ENCODE results near the gene VWA8.
"Not testable (repeated sequence)": the region's sequence is repeated elsewhere in the genome, so short reads cannot be mapped to it uniquely, and the experiment has no call there.

VWA8 gene

GRCh38 chr13:41541142-41541938, 419.6 kb downstream of the VWA8 start:
- no peak for ATAC-seq
- no peak for TF ChIP-seq ZNF8 (CRISPR knock-in tag; IDR thresholded peaks at IDR 0.05)
- no peak for TF ChIP-seq PATZ1 (CRISPR knock-in tag; IDR thresholded peaks at IDR 0.05; ENCODE audit: borderline replicate concordance)
- TF ChIP-seq TCF4 (CRISPR knock-in tag; IDR thresholded peaks at IDR 0.05; ENCODE audit: borderline replicate concordance), result no peak

- not testable (repeated sequence) for ATAC-seq
Observed at GRCh38 chr13:41540240-41540639, 420.7 kb downstream of the VWA8 start.

- TF ChIP-seq CREB5 (CRISPR knock-in tag; IDR thresholded peaks at IDR 0.05; ENCODE audit: low read depth) (no peak), ZC3H10 (CRISPR knock-in tag; IDR thresholded peaks at IDR 0.05) (no peak), ZNF565 (CRISPR knock-in tag; conservative IDR thresholded peaks at IDR 0.05; ENCODE audit: low read depth) (no peak), CSRNP3 (CRISPR knock-in tag; IDR thresholded peaks at IDR 0.05) (no peak), TSHZ2 (CRISPR knock-in tag; IDR thresholded peaks at IDR 0.05) (no peak), GLIS3 (CRISPR knock-in tag; IDR thresholded peaks at IDR 0.05) (no peak), PPARA (CRISPR knock-in tag; IDR thresholded peaks at IDR 0.05; ENCODE audit: borderline replicate concordance) (no peak), BACH2 (CRISPR knock-in tag; IDR thresholded peaks at IDR 0.05; ENCODE audit: borderline replicate concordance) (no peak), OSR1 (CRISPR knock-in tag; IDR thresholded peaks at IDR 0.05) (no peak), ARNTL (CRISPR knock-in tag; IDR thresholded peaks at IDR 0.05; ENCODE audit: borderline replicate concordance, low read depth) (no peak), ZFP3 (CRISPR knock-in tag; IDR thresholded peaks at IDR 0.05) (no peak), SNAI2 (CRISPR knock-in tag; IDR thresholded peaks at IDR 0.05) (no peak), POU6F1 (CRISPR knock-in tag; IDR thresholded peaks at IDR 0.05; ENCODE audit: borderline replicate concordance, low read depth) (no peak), ZNF8 (CRISPR knock-in tag; IDR thresholded peaks at IDR 0.05) (no peak), RARB (CRISPR knock-in tag; IDR thresholded peaks at IDR 0.05) (no peak)
- no peak for ATAC-seq
Observed at GRCh38 chr13:41533266-41534052, 427.4 kb downstream of the VWA8 start.

- TF ChIP-seq ZNF565 (CRISPR knock-in tag; conservative IDR thresholded peaks at IDR 0.05; ENCODE audit: low read depth) (no peak), BACH2 (CRISPR knock-in tag; IDR thresholded peaks at IDR 0.05; ENCODE audit: borderline replicate concordance) (no peak), ARNTL (CRISPR knock-in tag; IDR thresholded peaks at IDR 0.05; ENCODE audit: borderline replicate concordance, low read depth) (no peak)
- ATAC-seq, result no peak
Observed at GRCh38 chr13:41528021-41528420, 432.9 kb downstream of the VWA8 start.
